Stimulated activated CD4-positive, alpha-beta T cell treated with anti-CD3 and anti-CD28 coated beads, Interleukin-2, amount 100 ng/mL, for 4 hours (primary cell): ENCODE data around the gene LRRC8D.

Experiments
- DNase-seq: peaks from one replicate; pipeline ENCODE4 v3.0.0-alpha.2; 2020; ENCODE audit warnings: low read depth

Gene LRRC8D

DNA sequence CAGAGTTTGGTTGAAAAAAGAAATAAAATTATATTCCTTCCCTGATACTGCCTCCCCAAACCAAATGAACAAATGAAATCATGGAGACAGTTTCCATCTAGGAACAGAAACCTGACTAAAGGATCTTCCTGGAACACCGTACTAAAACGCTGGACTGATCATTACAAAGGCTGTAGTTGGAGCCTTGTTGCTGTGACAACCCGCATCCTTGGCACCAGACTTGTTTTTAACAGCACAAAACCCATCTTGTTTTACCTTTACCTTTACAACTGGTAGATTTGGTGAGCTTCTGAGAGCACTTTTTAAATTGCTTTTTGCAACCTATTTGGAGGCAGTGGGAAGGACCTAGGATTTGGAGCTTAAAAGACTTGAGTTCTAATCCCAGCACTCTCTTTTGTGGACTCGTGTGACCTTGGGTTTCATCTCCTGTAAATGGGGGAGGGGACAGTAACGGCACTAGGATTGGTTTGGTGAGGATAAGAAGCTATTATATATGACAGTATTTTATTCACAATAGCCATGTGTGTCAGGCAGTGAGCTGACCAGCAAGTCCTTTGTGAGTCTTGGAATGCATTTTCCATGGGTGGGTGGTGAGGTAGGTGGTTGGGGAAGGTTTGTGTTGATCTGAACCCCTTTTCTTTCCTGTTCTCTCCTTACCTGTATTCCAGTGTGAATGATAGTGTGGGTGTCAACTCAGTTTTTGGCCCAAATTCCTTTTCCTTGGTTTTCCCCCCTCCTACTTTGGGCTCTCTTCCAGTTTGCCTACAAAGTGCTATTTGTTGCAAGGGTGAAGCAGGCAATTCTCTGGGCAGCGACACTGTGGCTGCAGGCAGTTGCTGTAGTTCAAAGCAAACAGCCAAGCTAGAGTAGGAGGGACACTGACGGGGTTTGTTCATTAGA is 12.6 kb downstream of the LRRC8D start:
- DNase-seq = no peak

DNA sequence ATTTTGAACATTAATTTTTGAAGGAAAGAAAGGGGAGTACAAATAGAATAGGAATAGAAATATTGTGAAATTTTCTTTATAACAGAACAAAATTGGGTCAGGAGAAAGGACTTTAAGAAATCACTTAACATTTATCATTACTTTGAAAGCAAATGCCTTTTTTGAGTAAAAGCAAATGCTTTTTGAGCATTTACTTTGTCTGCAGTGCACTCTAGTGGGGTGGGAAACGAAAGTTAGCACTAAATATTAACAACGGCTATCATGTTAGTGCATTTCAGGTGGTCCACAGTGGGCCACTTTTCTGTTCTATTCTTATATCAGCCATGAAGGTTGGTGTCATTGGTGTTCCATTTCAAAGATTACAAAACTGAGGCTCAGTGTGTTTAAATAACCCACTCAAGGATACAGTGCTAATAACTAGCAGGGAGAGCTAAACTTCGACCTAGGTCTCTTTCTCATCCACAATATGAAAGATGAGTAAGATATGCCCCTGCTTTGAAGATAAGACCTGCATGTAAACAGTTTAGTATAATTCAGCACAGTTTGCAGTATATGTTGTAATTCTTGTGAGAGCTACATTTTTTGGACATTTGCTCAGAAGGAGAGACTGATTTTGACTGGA is 13.4 kb downstream of the LRRC8D start:
- DNase-seq = no peak

DNA sequence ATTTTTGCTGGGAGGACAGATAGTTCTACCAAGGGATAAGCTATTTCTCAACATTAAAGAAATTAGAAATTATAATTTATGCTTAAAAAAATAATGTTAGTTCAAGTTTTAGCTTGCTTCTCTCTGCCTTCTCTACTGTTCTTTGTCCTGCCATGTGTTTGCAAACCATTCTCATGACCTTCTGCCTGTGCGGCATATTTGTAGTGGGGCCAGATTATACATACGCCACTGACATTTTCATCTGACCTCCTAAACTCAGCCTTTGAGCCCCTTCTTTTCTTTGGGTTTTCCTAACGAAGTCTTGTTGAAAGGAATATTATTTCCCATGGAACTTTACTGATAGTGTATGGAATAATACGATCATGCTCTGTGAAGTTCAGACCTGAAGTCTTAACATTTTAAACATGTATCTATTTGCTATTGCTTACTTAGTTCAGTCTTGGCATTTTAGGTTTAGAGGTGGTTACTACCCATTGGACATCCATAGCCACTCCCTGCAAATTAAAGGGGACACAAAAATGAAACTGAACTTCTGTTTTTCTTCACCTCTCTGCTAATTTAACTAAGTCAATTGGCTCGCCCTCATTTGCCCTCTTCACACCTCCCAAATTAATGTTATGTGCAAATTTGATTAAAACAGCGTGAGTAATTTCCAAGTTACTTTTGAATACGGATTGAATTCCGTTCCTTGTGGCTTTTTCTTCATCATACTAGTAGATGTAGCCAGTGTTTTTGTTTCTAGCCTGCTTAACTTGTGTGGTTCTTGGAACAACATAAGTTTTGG is 15.6 kb downstream of the LRRC8D start:
- no peak for DNase-seq

DNA sequence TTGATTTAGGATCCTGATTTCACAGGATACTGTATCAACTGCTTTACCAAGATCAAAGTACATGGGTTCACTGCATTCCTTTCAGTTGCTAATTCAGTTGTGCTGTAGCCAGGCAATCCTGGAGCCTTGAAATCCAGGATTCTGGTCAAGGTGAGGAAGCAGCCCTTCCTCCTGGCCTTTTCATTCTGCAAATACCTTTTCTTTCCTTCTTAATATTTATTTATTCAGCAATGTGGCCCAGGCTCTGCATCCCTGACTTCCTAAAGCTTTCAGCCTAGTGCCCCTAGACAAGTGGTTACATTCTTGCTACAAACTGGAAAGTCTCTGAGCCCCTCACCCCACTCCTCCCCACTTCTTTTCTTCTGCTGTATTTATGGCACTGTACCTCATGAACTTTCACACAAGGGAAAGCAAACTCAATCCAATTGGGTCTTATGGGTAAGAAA is 16.2 kb downstream of the LRRC8D start:
- DNase-seq = no peak

DNA sequence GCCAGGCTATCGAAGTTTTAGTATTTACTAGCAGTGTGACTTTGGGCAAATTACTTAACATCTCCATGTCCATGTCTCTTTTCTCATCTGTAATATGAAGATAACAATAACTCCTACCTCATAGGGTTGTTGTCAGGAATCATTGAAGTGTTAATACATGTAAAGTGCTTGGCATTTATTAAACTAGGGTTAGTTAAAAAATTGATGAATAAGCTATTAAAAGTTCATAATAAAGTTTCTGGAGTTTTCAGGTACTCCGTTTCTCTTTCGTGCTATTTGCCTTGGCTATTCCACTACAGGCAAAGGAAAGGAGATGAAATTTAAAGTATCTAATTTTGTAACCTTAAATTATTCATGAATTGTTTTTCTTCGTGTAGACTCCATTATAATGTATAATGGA is 16.7 kb downstream of the LRRC8D start:
- no peak for DNase-seq

DNA sequence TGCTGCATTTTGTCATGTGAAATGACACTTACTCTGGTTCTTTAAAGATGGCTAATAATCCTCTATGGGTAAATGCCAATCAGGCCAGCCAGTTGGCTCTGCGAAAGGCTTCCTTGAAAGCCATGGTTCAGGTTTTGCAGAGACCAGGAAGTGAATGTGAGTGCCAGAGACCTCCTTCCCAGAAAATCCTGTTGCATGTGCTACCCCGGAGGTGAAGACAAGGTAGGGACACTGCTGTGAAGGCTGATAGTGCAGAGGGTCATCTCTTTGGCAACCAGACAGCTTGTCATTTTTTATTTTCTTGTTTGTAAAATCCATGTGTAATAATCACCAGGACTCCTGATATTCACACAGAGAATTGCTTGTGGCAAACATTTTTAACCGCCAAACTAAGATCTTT is 18.7 kb downstream of the LRRC8D start:
- no peak for DNase-seq

DNA sequence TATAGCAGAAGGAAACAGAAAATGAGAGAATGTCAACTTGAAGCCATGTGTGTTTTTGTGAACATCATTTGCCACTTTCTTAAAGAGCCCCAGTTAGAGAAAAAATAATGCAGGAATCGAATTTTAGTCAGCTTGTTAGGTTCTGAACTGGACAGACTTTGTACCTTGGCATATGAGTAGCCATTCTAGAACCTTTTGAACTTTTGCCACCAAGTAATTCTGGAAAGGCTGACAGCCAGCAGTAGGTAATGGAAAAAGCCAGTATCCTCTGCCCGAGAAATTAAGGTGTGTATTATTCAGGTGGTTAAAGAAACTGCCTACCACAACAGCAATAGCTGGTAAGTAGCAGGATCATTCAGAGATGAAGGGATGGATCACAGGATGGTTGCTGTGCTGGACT is 20.7 kb downstream of the LRRC8D start:
- no peak for DNase-seq

DNA sequence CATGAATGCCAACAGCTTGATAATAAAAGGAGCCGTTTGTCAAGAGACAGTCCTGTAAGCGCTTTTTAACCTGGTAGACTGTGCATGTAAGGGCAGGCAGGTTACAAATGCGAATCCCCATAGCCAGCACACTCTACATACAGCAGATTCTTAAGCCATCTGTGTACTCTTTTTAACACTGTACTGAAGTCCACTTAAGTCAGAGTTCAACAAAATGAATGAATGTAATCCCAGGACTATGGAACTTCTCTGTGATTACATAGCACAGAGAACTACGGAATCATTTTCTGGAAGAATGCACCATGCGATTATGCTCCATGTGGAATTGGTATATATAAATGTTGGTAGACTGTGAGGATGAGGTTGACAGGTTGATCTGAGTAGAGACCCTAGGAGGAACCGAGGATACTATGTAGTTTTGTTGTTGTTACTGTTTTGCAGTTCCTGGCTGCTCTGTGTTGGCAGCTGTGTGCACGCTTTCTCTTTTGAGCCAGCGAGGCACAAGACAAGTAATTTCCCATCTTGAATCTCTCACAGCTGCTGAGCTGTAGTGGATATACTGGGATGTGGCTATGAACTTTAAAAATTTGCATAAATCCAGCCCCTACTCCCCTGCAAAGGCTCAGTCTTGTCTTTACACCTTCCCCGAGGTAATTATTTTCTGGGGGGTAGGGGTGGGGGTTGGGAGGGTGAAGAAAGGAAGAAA is 21.9 kb downstream of the LRRC8D start:
- no peak for DNase-seq

DNA sequence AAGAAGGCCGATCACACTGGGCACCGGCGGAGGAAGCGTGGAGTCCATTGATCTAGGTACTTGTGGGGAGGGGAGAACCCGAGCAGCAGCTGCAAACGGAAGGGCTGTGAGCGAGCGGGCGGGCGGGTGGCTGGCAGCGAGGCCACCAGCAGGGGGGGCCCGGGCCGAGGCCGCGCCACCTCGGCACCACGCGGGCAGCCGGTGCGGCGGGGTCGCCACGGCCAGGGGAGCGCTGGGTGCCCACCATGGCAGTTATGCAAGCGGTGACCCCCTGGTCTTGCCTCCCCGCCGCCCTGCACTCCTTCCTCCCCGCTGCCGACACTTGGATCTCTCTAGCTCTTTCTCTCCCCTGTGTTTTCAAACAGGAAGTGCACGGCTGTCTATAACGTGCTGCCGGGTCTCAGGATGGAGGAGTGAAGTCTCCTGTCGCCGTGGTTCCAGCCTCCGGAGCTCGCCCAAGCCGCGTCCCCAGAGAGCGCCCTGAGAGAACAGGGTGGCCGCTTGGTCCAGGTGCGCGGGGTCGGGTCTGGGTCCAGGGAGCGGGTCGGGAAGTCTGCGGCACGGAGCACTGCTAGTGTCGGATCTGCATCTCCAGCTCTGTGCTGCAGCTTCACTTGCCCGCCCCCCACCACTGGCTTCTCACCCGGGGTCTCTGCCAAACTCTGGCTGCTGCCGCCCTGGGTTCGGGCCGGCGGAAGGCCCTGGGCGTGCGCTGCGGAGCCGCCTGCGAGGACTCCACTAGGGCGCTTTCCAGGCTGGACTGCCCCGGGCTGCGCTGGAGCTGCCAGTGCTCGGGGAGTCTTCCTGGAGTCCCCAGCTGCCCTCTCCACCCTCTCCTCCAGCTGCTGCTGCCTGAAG is 22.7 kb downstream of the LRRC8D start:
- DNase-seq = peak; percentile 75

DNA sequence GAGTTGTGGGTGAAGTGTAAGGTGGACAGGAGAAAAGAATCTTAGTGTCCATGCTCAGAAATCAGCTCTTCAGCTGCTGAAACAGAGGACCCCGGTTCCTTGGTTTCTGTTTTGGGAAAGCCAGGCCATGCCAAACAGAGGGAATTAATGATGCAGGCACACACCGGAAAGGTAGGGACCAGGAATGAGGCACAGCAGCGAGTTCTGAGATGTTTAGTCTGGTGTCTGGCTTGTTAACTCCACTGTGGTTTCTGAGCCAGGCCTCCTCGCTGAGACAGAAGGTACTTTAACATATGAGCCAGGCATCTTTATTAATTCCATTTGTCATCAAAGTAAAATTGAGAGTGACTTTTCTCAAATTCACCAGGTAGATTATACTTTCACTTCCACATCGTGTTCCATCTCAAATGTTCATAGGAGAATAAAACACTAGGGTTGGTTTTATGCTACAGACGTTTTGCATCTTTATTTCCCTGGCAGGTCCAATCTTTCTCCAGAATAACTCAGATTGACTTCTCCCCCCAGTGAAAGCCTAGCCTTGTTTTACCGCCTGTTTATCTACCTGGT is 23.5 kb downstream of the LRRC8D start:
- peak; percentile 49 for DNase-seq

DNA sequence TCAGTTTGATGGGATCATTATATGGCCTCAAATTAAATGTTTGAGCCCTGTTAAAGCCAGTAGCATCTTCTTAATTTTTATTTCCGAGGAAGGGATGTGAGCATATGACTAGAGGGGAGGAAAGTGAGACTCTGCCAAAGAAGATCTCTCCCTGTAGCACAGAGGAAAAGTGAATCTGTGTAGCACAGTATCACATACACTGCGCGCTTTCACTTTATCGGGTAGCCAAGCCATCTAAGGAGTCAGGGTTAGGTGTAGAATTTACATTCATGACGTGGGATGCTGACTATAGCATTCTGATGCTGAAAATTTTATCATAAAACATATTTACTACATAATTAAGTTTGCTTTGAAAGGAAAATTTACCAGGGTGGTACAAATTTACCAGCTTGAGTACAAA is 24.0 kb downstream of the LRRC8D start:
- DNase-seq = no peak

DNA sequence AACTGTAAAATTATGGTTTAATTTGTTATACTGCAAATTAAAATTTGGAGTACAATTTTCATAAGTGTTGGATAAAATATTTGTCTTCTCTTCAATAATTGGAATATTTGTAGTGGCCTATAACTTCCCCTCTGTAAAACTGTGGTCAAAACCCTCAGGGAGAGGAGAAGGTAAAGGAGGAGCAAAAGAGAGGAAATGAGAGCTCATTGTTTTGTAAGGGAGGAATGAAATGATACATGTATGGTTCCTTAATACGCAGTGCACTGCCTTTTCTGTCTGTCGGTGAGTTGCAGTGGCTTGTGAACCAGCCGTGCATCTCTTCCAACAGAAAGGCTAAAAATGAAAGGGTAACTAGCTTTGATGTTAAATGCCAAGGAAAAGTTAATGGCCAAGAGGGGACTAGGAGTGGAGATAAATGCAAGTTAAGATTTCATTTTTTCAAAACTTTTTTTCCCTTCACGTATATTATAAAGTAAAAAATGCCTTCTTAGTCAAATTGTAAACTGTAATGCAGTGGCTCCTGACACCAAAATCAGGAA is 26.4 kb downstream of the LRRC8D start:
- no peak for DNase-seq

DNA sequence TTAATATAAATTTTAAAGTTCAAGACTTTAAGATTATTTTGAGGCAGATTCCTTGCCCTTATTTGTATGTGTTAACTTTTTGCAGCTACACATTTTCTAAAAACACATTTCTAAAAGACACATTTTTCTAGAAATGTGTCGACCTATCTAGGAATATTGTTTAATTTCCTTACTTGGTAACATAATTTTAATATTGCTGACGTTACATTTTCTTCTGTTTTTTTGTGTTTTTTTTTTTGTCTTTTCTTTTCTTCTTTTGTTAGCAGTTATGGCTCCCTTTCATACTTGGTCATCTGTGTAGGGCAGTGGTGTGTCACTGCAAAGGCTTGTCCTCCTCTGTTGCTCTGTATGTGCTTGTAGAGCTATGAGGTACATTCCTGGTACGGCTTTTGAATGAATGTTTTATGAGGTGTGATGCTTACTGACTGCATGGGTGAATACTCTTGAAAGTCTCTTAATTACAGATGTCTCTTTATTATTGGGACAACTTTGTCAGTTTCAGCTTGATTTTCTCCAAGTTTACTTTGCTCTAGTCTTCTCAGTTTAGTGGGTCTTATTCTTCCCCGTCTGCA is 30.1 kb downstream of the LRRC8D start:
- no peak for DNase-seq

DNA sequence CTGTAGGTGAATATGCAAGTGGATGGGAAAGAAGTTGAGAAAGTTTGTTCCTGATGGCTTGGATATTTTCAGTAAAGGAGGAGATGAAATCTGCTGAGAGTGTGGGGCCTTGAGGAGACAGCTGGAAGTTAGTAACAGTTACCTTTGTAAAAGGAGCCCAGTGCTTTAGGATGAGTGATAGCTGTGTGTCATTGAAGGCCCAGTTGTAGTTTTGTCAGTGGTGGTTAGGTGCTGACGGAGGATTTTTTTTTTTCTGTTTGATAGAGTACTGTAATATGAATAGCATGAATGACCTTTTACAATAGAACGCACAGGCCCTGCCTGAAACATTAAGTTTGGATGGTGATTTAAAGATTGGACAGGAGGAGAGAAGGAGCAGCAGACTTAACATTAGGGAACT is 33.3 kb downstream of the LRRC8D start:
- no peak for DNase-seq

DNA sequence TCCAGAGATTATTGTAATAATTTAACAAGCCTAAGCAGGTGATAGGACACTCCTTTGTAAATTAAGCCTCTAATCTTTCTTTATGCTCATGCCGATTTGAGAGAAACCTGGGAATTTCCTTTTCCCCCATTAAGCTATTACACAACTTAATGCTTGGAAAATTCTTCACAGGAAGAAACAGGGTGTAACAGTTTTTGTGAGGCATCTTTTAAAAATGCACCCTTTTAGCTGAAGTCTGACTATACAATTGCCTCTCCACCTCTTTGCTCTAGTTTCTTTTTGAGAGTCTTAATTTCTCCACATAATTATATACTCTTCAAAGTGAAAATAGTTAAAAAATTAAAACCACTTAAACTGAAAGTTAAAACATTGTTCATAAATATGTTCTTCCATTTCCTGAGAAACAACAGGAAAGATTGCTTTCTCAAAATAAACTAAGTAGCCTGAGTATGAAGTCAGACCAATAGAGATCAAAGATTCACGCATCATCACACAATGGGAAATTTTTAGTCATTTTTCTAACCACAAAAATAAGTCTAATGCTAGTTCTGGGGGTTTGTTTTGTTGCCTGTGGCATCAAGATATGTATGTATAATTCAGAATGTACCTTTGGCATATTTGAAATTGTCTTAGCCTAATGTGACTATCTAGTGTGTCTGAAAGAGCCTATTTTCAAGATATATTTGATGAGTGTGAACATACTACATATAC is 34.7 kb downstream of the LRRC8D start:
- DNase-seq = no peak

DNA sequence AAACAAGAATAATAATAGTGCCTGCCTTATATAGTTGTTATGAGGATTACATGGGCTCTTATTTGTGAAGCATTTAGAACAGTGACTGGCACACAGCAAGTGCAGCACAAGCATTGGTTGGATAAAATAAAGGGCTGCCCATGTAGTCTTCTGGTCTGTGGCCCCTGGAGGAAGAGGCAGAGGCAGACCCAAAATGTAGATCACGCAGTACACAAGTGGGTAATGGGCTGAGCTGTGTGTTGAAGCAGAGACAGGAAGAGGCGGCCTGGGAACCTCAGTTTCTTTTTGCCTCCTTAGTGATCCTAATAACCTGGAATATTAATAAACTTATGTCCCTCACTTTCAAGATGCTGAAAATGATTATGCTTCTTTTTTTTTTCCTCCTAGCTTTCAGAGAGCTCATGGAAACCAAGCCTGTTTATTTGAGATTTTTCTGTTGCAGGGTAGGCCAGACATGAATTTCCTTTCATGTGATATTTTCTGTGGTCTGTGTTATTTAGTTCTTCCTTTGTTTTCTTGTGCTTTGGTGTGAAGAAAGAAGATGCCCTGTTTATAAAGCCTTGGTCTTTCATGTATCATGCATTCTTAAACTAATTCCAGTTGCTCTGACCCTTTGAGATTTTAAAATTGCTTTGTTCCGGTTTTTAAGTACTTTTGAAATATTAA is 42.5 kb downstream of the LRRC8D start:
- DNase-seq = no peak

DNA sequence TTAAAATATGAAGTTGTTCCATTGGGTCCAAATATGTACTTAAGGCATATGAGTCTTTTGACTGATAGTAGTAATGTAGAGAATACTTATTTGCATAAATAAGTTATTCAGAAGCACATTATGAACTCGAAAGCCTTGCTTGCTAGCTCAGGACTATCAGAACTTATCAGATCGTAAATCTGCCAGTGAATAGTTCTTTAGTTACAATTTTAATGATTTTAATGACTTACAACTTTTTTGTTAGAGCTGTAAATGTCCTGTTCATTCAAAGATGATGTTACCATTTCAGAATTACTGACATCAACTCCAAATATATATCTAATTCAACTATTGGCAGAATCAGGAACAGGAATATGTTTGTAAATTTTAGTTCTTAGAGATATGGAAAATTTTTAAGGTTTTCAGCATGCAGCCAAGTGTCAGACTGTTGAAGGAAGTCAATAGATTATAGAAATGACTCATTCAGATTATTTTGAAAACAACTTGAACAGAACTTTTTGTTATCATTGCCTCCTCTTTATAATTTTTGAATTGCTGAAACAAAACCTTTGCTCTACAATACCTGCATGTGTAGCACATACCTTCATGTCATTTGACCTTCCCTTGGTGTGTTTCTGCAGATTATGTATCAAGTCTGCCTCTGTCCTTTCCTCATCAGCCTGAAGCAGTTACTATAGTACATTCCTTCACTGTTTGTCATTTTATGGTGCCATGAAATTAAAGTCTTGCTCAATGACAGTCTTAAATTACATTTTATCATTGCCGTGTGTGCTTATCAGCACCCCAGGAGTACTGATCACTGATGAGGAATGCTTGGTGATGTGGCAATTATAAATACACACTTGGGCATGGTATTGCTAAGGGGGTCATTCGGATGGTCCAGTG is 44.9 kb downstream of the LRRC8D start:
- no peak for DNase-seq

DNA sequence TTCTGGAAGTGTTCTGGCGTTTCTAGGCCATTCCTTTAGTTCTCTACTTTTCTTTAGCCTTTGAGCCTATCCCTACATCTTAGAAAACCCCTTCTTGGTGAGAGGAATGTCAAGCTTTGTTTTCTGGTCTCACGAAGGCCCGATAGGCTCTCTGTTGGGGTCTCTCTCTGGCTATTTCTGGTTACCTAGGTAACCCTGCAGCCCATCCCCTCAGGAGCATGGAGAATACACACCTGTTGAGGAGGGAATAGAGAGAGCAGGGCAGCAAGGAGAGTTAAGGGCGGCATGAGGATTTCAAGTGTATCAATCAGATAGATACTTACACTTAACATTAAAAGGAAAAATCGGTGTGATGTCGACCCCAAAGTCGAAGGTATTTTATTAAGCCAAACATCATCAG is 45.7 kb downstream of the LRRC8D start:
- DNase-seq = no peak
